Activated effector memory CD4-positive, alpha-beta T cell treated with Interleukin-2 at 50 U/mL for 16 hours (primary cell): ENCODE results near the gene CD68.
A peak's percentile ranks its signal among the peaks of the same experiment; 100 is the strongest.
"Not testable (repeated sequence)": the region's sequence is repeated elsewhere in the genome, so short reads cannot be mapped to it uniquely, and the experiment has no call there.

Experiments
- DNase-seq: peaks from one replicate; pipeline ENCODE4 v3.0.0-alpha.2; 2020

Gene CD68

GRCh38 chr17:7614425-7615264, 35.2 kb downstream of the CD68 start, which contains the start of gene FXR2:
FXR2 (minus strand) TSS chr17:7614897; CDS start chr17:7614532, 365 bp downstream.
- DNase-seq: peak; percentile 99

DNA sequence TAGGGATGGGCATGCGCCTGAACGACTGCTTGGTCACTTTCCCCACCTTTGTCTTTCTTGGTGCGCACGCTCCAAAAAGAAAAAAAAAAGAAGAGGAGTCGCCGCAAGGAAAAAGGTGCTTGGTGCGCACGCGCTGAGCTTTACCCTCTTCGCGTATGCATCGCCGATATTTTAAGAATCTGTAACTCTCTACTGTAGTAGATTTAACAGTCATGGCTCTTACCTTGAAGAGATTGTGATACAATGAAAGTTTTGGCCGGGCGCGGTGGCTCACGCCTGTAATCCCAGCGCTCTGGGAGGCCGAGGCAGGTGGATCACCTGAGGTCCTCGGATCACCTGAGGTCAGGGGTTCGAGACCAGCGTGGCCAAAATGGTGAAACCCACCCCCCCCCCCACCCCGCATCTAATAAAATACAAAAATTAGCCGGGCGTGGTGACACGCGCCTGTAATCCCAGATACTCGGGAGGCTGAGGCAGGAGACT, 35.9 kb downstream of the CD68 start:
- DNase-seq: no peak

- no peak for DNase-seq
These were observed 39.2 kb downstream of the CD68 start for GRCh38 chr17:7618608-7619007.

- DNase-seq: no peak
These were observed 41.4 kb downstream of the CD68 start for GRCh38 chr17:7620835-7621234.

- no peak for DNase-seq
These were observed 44.2 kb downstream of the CD68 start for GRCh38 chr17:7623661-7624060.

GRCh38 chr17:7625749-7626148, 46.3 kb downstream of the CD68 start:
- not testable (repeated sequence) for DNase-seq

DNA sequence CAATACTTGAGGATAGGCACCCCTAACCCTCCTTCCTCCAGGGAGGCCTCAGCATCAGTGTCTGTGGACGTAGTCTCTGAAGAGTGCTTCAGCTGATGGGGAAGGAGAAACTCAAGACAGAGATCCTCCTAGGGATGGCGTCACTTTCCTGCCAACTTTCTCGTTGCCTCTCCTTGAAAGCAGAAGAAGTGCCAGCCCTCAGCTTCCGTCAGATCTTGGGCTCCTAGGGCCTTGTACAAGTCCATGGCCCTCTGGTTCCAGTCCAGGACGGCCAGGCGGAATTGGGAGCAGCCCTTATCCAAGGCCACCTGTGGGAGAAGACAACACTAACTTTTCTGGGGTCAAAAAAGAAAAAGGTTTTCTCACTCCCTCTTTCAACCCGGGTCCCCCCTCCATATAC, 46.9 kb downstream of the CD68 start:
- no peak for DNase-seq

DNA sequence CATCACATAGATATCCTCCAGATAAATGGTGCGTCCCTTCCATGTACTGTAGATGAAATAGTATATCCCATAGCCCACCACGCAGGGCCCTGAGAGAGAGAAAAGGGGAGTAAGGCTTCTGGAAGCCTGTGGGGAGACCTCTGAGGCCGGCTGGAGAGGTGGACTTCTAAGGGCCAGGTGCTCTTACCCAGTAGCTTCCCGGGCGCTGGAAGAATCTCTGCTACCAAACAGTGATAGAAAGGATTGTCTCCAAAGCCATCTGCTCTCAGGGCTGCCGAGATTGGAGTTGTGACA, 47.5 kb downstream of the CD68 start:
- DNase-seq: no peak

- DNase-seq: peak; percentile 76
These were observed 48.0 kb downstream of the CD68 start, which contains the start of gene SAT2 for GRCh38 chr17:7627250-7628121. SAT2 (minus strand) TSS chr17:7627821; CDS start chr17:7627635, 186 bp downstream.

DNA sequence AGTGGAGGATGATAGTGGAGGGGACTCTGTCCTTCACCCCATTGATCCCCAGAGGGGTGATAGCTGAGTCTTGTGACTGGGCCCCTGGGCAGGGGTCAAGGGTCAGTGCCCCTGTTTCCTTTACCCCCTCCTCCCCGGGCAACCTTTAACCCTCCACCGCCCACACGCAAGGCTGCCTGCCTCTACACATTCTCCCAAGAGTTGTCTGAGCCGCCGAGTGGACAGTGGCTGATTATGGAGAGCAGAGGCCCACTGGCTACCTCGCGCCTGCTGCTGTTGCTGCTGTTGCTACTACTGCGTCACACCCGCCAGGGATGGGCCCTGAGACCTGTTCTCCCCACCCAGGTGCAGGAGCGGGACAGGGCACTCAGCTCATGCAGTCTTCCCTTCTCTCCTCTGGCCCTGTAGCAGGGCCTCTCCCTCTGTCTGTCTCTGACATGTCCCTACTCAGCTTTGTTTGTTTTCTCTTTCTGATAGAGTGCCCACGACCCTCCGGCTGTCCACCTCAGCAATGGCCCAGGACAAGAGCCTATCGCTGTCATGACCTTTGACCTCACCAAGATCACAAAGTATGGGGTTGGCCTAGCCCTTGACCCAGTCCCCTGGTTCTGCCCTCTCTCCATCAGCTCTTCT, 50.6 kb downstream of the CD68 start, which contains the start of gene SHBG:
TSS of gene SHBG (plus strand) at position 197 of the 633 bp plus-strand sequence. CDS start at position 235, 38 bp downstream.
- DNase-seq: no peak
